NCI-H2227 (cell line): ENCODE results near the gene ERBB4.

Experiments
- DNase-seq: peaks from one replicate; lab custom pipeline; 2025; ENCODE audit not compliant: unreplicated experiment; lab: John Stamatoyannopoulos, UW

Gene ERBB4

GRCh38 chr2:211942153-211942552 is 596.4 kb downstream of the ERBB4 start:
- no peak for DNase-seq

DNA sequence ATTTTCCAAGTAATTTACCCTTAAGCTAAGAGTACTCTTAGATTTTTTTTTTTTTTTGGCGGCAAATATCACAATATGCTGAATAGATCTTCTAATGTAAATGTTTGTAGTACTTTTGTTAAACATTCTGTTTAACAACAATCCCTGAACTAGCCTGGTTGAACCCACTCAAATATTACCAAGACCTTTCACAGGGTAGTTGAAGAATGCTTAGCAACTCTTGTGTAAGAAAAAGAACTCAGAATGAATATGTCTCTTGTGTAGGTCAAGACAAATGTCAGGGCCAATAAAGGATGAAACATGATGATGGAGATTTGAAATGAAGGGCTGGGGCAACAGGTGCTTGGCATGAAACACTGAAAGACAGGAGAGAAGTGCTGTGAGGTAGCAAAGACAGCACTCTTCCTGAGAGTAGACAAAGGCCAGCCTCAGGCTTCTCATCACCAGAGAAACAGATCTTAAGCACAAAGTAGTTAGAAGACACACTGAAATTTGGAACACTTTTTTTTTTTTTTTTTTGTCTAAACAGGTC is 597.3 kb downstream of the ERBB4 start:
- DNase-seq = no peak

DNA sequence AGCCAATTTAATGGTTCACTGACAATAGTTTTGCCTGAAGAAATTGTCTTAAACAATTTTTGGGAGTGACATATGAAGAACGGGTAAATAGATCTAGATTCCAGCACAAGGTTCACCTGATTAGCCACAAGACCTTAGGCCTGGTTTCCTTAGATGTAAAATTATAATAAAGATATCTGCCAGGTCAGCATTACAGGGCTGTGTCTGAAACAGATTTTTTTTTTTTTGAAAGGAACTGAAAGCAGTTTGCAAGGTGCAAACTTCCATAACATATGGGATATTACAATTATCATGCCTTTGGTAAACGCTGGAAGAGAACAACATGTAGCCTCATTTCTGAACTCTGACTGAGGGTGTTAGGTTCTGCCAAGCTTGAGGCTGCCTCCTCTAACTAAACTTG is 599.4 kb downstream of the ERBB4 start:
- no peak for DNase-seq

- DNase-seq = no peak
Measured at GRCh38 chr2:211934811-211935210, 603.8 kb downstream of the ERBB4 start.

DNA sequence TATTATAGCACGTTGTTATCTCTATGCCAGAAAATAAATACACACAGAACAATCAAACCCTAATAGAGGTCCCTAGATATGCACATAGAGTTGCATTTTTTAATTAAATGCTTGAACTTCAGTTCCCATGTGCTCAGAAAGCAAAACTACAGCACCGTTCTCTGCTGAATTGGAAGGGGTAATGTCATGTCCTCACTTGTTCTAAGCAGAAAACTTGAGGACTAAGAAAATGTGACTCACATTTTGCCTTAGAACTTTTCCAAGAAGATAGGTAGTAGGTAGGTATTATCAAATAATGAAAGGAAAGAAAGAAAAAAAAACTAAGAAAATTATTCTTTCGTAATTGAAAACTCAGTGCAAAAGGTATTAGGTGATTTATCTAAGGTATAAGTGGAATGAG is 607.3 kb downstream of the ERBB4 start:
- no peak for DNase-seq

GRCh38 chr2:211930331-211930730 is 608.3 kb downstream of the ERBB4 start:
- no peak for DNase-seq

- DNase-seq = no peak
Measured at GRCh38 chr2:211928201-211928600, 610.4 kb downstream of the ERBB4 start.

DNA sequence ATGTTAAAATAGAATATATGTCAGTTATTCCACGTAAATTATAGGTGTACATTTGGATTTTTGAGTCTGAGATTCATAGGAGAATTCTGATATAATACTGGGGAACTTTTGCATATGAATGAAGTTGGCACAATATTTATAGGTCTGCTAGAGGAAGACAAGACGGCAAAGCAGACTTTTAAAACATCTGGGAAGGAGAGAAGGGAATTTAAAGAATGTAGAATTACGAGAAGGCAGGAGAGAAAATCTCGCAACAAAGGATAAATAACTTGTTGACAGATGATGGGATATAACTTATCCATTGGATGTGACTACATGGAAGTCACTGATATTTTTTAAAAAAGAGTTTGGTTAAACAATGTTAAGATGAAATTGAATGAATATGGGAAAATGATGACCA is 615.6 kb downstream of the ERBB4 start:
- no peak for DNase-seq

DNA sequence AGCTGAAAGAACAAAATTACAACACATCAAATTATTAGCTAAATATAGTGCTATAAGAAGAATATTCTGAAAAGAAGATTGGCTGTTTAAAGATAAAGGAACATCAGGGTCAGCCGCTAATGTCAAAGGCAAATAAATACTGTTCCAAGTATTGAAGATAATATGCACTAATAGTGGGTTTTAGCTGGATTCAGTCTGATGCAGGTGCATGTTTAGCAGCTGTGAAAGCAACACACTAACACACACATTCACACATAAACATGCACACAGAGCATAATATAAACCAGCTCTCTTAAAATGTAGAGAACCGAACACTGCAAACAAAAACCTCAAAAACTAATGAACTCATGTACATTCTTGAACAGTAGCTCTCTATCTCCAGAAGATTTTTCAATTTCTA is 634.6 kb downstream of the ERBB4 start:
- peak; percentile 78 for DNase-seq

DNA sequence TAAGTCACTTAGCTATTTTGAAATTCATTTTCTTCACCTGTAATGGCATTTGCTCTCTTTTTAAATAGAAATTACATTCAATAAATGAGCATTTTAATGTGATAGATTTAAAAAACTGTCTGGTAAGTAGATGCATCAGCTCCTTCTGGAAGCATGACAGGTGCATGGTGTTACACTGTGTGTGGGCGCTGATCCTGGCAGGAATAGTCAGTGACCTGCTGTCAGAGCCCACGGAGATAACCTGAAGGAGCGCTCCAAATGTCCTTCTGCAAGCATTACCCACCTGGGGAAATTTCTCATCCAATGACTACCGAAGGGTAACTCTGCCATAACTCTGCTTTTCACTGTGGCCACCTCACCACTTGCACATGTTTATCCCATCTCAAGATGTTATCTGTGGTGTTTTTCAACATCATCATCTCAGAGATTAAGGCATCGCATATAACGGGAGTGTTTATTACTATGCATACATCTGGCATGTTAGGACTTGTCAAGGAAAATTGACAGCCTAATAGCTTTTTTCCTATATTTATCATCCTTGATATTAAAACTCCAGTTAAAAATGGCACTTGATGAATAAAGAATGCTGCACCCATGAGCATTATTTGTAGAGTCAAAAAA is 637.3 kb downstream of the ERBB4 start:
- DNase-seq = peak; percentile 14

GRCh38 chr2:211900518-211900917 is 638.1 kb downstream of the ERBB4 start:
- DNase-seq = no peak

DNA sequence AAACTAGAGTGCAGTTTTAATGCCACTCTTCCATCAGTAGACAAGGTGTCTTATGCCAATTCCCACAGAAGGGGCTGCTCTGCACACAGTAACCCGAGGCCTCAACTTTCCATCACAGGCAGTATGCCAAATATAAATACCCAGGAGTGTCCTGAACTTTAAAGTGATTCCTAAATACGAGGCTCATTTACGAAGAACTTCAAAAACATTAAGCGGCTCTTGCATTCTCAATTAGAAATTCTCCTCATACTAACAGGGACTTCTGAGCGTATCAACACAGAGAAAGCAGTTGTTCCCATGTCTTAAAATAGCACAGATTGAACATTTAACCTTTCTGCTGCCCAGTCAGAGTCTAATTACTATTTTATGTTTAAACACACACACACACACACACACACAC is 638.6 kb downstream of the ERBB4 start:
- peak; percentile 47 for DNase-seq

- DNase-seq = no peak
Measured at GRCh38 chr2:211898702-211899101, 639.9 kb downstream of the ERBB4 start.

DNA sequence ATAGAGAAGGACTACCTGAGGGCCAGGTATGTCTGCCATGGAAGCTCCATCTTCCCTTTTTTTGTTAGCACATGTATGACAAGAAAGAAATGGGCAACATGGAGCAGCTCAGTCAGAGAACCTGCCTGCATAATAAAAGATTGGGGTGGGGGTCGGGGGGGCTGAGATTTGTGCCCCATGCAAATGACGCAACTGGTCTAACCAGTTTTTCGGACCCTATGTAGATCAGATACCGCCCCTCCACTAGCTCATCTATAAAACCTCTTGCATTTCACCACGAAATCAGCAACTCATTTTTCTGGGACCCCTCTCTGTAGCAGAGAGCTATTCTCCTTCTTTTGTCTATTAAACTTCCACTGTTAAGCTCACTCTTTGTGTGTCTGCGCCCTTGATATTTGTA is 657.2 kb downstream of the ERBB4 start:
- no peak for DNase-seq

- DNase-seq = peak; percentile 26
Measured at GRCh38 chr2:211879323-211879722, 659.3 kb downstream of the ERBB4 start.

DNA sequence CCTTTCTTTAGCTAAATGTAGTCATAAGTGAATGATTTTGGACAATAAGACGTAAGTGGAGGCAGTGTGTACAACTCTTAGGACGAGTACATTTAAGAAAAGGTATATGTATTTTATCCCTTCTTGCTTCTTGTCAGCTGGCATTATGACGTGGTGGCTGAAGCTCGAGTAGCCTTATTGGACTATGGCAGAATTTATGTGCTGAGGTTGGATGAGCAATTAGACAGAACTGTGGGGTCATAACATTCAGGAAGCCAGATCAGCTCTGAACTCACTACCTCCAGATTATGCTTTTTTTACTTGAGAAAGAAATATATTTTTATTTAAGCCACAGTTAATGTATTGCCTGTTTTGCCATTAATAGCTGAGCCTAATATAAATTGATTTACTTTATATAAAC is 661.5 kb downstream of the ERBB4 start:
- no peak for DNase-seq

- DNase-seq = no peak
Measured at GRCh38 chr2:211875488-211875887, 663.1 kb downstream of the ERBB4 start.

GRCh38 chr2:211868996-211869533 is 669.5 kb downstream of the ERBB4 start:
- DNase-seq = no peak

GRCh38 chr2:211867845-211868451 is 670.7 kb downstream of the ERBB4 start:
- DNase-seq = no peak

- DNase-seq = no peak
Measured at GRCh38 chr2:211864328-211864727, 674.3 kb downstream of the ERBB4 start.

GRCh38 chr2:211860224-211860623 is 678.4 kb downstream of the ERBB4 start:
- no peak for DNase-seq

DNA sequence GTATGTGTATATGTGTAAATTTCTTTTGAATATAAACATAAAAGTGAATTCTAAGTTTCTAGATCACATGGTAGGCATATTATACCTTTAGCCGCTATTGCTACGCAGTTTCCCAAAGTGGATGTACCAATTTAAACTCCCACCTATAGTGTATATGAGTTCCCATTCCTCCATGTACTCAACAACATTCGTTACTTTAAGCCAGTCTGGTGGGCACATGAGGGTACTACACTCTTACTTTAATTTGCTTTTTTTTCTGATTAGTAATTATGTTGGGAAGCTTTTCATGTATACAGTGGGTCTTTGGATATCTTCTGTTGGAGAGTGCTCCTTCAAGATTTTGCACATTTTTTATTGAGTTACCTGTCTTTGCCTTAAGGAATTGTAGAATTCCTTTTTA is 683.8 kb downstream of the ERBB4 start:
- no peak for DNase-seq

DNA sequence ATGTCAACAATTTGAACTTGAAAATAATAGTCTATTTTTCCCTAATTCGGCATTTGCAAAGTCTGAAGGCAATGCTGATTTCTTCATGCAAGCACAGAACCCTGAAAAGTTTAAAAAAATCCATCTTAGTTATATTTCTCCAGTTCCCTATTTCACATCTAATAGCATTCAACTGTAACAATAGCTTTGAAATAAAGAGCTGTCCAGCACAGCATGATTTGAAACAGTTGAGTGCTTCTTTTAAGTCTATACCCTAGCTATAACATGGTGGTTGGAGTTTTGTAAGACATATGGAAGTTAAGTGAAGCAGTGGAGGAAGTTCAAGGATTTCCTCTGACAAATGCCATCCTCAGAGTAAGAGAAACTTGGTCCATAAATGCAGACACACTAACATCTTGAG is 691.9 kb downstream of the ERBB4 start:
- DNase-seq = no peak
